Neural cell (in vitro differentiated cells): ENCODE results near the gene TMCC2.

Source experiments
- EP300 ChIP-seq: fragments of 450-650 bp; conservative IDR thresholded peaks from 2 replicates; pipeline ENCODE4 v1.6.1; 2014; ENCODE audit warnings: antibody characterized with exemption, mild to moderate bottlenecking, moderate library complexity; ENCODE audit not compliant: poor library complexity, severe bottlenecking
- EZH2 ChIP-seq: fragments of 200-600, 300-800 bp; shearing (Covaris generic), sonication (generic); IDR thresholded peaks from 2 replicates; pipeline ENCODE4 v1.6.1; 2014; ENCODE audit warnings: antibody characterized with exemption, low read length, borderline replicate concordance, mild to moderate bottlenecking; ENCODE audit not compliant: insufficient read depth, poor library complexity, severe bottlenecking
- MXI1 ChIP-seq: fragments of 450-650 bp; conservative IDR thresholded peaks from 2 replicates; pipeline ENCODE4 v1.6.1; 2014; ENCODE audit warnings: antibody characterized with exemption, mild to moderate bottlenecking; ENCODE audit not compliant: poor library complexity, severe bottlenecking
- POLR2AphosphoS5 ChIP-seq: IDR thresholded peaks from 2 replicates; pipeline ENCODE4 v1.6.1; 2012
- TAF1 ChIP-seq: IDR thresholded peaks from 2 replicates; pipeline ENCODE4 v1.6.1; 2012; ENCODE audit warnings: low read depth
- TF ChIP-seq, protein P1 (sequence below): IDR thresholded peaks from 2 replicates; pipeline ENCODE4 v1.6.1; 2012; ENCODE audit warnings: borderline replicate concordance
- TF ChIP-seq, protein P2 (sequence below): fragments of 450-650 bp; IDR thresholded peaks from 2 replicates; pipeline ENCODE4 v1.5.1; 2014; ENCODE audit warnings: antibody characterized with exemption, mild to moderate bottlenecking, moderate library complexity; ENCODE audit not compliant: poor library complexity, severe bottlenecking

DNA sequence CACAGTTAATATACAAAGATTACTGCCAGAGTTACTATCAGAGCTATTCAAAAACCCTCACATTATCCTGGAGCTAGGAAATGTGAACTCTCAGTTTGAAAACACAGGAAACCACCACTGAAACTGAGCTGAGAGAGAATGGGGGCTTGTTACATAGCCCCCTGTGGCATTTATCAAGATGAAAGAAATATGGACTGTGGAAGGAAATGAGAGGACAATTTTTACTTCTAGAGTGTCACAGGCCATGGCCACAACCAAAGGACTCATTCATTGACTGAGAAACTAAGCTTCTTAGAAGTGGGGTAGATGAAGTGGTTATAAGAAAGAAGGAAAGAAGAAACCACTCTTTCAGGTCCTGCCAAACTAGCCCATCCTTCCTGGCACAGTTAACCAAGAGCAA lies 41.6 kb upstream of the TMCC2 start:
- TF ChIP-seq, protein P1, sequence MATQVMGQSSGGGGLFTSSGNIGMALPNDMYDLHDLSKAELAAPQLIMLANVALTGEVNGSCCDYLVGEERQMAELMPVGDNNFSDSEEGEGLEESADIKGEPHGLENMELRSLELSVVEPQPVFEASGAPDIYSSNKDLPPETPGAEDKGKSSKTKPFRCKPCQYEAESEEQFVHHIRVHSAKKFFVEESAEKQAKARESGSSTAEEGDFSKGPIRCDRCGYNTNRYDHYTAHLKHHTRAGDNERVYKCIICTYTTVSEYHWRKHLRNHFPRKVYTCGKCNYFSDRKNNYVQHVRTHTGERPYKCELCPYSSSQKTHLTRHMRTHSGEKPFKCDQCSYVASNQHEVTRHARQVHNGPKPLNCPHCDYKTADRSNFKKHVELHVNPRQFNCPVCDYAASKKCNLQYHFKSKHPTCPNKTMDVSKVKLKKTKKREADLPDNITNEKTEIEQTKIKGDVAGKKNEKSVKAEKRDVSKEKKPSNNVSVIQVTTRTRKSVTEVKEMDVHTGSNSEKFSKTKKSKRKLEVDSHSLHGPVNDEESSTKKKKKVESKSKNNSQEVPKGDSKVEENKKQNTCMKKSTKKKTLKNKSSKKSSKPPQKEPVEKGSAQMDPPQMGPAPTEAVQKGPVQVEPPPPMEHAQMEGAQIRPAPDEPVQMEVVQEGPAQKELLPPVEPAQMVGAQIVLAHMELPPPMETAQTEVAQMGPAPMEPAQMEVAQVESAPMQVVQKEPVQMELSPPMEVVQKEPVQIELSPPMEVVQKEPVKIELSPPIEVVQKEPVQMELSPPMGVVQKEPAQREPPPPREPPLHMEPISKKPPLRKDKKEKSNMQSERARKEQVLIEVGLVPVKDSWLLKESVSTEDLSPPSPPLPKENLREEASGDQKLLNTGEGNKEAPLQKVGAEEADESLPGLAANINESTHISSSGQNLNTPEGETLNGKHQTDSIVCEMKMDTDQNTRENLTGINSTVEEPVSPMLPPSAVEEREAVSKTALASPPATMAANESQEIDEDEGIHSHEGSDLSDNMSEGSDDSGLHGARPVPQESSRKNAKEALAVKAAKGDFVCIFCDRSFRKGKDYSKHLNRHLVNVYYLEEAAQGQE = no peak
- TF ChIP-seq EZH2 = no peak
- no peak for TF ChIP-seq EP300
- TF ChIP-seq, protein P2, sequence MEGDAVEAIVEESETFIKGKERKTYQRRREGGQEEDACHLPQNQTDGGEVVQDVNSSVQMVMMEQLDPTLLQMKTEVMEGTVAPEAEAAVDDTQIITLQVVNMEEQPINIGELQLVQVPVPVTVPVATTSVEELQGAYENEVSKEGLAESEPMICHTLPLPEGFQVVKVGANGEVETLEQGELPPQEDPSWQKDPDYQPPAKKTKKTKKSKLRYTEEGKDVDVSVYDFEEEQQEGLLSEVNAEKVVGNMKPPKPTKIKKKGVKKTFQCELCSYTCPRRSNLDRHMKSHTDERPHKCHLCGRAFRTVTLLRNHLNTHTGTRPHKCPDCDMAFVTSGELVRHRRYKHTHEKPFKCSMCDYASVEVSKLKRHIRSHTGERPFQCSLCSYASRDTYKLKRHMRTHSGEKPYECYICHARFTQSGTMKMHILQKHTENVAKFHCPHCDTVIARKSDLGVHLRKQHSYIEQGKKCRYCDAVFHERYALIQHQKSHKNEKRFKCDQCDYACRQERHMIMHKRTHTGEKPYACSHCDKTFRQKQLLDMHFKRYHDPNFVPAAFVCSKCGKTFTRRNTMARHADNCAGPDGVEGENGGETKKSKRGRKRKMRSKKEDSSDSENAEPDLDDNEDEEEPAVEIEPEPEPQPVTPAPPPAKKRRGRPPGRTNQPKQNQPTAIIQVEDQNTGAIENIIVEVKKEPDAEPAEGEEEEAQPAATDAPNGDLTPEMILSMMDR = no peak
- TF ChIP-seq MXI1 = no peak
- no peak for TF ChIP-seq POLR2AphosphoS5
- no peak for TF ChIP-seq TAF1
